Adipose tissue (tissue), 3 donors: ENCODE results near the gene ABCA2. TPM values are rescaled to one million over a fixed set of nuclear protein-coding genes. Genes with fewer than 3 reads are reported as not detected.

Source experiments
- H3K27ac ChIP-seq: one replicate; pipeline ENCODE4 v1.5.1; 2013; ENCODE audit warnings: low read depth, low read length
- WGBS, 3 donors: extraction: QIAGEN DNeasy Blood & Tissue Kit; methylation state at CpG; one replicate each; pipeline ENCODE4 v1.1.7; 2013; 5-methylcytosine and 5-hydroxymethylcytosine counted together
- polyA plus RNA-seq, 3 donors: library from polyadenylated mRNA; stranded (reverse); fragments of 200-250 nt; gene quantifications; one replicate each; pipeline ENCODE4 v1.2.3, GENCODE V29; 2013
- donor health status: healthy with polysubstance abuse.
- donor health status: Bipolar disorder and iron deficiency.
- donor health status: healthy.

Gene ABCA2
- polyA plus RNA-seq, 3 donors: 15.8 to 42.9 (median 33.1) TPM

DNA sequence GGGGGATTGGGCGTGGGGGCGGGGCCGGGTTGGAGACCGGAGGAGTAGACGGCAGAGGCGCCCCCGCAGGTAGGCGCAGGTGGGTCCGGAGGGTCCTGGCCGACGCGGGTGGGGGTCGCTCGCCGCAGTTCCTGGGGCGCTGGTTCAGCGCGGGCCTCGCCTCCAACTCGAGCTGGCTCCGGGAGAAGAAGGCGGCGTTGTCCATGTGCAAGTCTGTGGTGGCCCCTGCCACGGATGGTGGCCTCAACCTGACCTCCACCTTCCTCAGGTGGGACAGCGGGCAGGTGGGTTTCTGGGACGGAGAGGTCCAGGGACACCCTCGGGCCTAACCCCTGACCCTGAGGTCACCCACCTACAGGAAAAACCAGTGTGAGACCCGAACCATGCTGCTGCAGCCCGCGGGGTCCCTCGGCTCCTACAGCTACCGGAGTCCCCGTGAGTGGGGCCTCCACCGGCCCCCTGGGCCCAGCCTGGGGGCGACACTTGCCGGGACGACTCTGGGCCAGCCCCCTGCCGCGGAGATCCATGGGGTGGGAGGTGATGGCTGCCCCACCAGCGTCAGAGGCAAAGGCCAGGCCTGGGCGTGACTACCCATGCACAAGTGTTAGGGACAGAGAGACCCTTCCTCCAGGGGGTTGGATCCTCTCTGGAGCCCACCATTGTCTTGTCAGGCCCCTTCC lies 49.0 kb downstream of the ABCA2 start:
- 50 to 65% (median 58%) methylated on average over 38 to 41 of the region's 41 CpGs for WGBS, 3 donors
- H3K27ac ChIP-seq: no peak overlapping the region

DNA sequence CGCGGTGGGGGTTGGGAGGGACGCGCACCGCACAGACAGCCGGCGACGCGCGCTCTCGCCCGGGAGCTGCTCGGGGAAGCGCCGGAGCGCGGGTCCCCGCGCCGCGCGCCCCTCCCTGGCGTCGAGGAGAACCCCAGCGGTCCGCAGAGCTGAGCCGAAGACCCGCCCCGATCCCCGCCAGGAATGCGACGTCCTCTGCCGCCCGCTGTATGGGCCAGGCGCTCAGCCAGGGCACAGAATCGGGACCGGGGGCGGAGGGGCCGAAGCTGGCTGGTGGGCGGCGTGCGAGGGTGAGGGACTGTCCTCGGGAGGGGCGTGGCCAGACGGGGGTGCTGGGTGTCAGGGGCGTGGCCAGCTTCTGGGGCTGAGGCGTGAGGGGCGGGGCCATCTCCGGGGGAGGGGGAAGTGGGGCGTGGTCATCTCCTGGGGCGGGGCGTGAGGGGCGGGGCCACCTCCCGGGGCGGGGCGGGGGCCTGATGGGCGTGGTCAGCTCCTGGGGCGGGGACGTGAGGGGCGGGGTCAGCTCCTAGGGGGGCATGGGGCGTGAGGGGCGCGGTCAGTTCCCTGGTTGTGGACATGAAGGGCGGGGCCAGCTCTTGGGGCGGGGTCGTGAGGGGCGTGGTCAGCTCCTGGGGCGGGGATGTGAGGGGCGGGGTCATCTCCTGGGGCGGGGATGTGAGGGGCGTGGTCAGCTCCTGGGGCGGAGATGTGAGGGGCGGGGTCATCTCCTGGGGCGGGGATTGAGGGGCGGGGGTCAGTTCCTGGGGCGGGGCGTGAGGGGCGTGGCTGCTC lies 49.8 kb downstream of the ABCA2 start:
- no peak overlapping the region for H3K27ac ChIP-seq
- 1 to 3% (median 3%) methylated on average over 66 to 75 of the region's 78 CpGs for WGBS, 3 donors

DNA sequence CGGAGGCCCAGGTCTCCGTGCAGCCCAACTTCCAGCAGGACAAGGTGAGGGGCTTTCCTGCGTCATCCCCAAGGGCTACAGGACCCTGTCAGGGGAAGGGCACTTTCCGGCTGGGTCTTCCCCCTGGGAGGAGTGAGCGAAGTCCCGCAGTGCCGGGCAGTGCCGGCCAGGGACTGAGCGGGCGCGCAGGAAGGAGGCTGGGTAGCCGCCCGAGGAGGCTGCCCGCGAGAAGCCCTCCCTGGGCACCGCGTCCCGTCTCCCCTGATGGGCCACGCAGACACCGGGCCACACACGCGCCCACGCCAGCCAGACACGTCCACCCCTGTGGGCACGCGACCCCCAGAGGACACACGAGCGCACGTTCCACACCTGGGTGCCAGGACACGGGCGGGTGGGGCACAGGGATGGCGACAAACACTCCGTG lies 50.4 kb downstream of the ABCA2 start:
- no peak overlapping the region for H3K27ac ChIP-seq
- WGBS, 3 donors: 18 to 28% (median 21%) methylated on average over 24 to 33 of the region's 33 CpGs

DNA sequence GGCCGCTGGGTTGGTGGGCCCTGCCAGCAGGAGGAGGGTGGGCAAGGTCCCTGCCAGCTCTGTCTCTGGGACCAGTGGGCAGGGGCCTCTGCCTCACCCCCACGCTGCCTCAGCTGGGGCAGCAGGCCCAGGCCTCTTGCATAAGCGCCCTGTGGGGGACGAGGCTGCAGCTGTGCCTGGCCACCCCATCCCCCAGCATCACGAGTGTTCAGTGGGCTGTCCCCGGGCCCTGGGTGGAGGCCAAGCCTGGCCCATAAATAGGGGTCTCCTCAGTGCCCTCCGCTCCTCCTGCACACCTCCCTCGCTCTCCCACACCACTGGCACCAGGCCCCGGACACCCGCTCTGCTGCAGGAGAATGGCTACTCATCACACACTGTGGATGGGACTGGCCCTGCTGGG lies 50.8 kb downstream of the ABCA2 start, which contains the start of gene PTGDS:
TSS of gene PTGDS (plus strand) at position 282 of the 400 bp plus-strand sequence. CDS start at position 357, 75 bp downstream.
- no peak within 1 kb of the TSS for H3K27ac ChIP-seq
- WGBS, 3 donors: 50 to 81% (median 58%) methylated on average over 9 to 10 of the region's 10 CpGs

DNA sequence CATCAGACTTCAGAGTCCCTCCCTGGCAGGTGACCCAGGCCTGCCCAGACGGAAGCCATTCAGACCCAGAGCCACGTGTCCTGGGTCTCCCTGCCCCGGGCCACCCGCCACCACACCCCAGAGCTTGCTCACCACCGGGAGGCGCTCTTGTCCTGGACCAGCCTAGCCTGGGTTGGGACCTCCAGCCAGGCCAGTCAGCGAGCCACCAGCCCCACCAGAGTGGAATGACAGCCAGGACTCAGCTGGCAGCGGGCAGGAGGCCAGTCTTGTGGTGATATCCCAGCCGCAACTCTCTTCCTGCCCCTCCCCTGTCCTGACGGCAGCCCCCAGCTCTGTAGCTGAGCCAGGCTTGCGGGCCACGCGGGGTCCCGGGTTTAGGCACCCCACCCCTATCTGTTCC lies 52.4 kb downstream of the ABCA2 start:
- H3K27ac ChIP-seq: no peak overlapping the region
- WGBS, 3 donors: 33 to 71% (median 37%) methylated on average over 14 of the region's 14 CpGs

DNA sequence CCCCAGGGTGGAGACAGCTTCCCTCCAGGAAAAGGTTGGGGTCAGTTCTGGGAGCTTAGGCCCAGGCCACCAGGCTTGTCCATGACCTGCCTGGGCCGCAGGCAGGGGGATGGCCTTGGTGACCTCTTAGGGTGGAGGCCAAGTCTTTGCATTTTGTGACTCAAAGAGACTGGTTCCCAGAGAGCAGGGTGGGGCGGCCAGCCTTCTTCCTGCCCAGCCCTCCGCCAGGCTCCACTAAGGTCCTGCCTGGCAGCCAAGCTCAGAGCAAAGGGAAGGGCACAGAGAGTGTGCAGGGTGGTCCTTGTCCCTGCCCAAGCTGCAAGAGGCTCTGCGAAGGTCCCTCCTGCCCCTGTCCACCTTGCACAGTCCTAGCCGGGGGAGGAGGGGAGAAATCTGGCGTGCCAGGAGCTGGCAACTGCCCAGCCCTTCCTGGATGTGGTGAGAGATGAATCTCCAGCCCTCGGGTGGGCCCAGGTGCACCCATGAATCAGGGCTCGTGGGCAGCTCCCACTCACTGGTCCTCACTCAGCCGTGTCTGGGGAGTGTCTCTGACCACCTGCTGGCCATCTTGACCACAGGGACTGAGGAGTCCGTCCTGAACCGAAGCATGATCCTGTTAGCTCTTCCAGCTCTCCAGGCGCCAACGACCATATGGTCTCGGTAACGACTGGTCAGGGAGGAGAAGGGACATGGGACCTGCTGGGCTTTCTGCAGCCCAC lies 53.1 kb downstream of the ABCA2 start:
- WGBS, 3 donors: 52 to 71% (median 53%) methylated on average over 15 of the region's 15 CpGs
- no peak overlapping the region for H3K27ac ChIP-seq

DNA sequence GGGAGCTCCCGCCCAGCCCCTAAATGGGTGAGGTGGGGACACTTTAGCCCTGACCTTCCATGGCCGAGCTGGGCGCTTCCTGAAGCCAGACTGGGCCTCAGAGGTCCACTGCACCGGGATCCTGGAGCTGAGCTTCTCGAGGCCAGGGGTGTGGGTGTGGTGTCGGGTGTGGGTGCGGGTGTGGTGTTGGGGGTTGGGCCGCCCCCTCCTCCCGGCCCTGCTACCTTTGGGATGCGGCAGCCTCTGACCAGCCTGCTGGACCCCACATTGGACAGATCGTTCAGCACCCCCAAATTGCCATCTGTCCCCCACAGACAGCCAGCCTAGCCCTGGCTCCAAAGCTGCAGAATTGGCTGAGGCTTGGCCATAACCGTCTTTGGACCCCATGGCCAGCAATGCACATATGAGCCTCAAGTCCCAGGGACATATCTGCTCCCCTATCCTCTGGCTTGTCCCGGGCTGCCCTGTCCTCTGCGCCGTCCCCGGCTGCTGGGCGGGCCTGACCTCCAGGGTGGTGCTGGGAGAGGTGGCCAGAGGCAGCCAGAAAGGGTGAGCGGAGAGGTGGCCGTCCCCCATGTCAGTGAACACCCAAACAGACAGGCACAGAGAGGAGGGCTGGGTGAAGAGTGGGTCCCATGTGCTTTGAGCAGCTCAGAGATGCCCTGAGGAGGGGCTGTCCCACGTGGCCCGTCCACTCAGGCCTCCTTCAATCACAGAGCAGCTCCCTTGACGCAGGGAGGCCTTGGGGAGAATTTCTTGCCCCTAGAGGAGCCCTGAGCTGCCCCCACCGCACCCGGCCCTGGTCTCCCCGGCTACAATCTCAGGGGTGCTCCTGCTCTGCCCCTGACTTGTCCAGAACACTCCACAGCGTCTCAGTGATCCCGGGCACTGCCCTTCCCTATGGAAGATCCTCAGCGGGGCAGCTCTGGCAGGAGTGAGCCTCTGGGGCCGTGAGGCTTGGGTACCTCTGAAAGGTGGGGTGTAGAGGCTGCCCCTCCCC lies 54.1 kb downstream of the ABCA2 start:
- H3K27ac ChIP-seq: no peak overlapping the region
- 86 to 91% (median 89%) methylated on average over 27 to 29 of the region's 29 CpGs for WGBS, 3 donors

DNA sequence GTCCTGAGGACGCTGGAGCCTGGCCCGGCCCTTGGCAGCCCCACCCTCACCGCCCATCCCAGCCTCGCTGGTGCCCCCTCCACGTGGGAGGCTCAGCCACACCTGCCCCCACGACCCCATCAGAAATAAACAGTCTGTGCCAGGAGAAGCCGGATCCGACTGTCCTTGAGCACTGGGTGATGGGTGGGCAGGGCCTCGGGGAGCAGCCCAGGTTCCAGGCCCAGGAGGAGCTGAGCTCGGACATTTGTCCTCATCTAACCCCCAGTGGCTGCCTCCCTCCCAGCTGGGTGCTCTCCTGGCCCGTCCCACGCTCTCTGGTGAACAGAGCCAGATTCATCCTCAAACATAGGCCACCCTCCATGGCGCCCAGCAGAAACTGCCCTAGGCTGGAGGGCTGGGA lies 55.3 kb downstream of the ABCA2 start:
- no peak overlapping the region for H3K27ac ChIP-seq
- 47 to 72% (median 62%) methylated on average over 13 of the region's 13 CpGs for WGBS, 3 donors

DNA sequence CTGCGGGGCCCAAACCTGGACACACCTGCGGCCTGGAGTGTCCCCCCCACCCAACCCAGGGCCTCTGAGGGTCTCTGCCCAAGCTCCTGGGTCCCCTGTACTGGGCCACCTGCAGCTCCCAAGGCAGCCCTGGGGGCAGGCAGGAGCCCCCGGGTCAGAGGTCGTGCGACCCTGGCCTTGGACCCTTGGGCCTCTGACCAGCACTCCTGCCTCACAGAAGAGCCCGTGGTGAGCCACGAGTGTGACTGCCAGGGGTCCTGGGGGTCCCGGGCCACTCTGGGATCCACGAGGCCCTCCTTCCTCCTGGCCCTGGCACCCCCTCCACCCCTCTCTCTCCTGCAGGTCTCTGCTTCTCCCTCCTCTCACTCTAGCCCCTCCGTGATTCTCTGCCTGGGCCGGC lies 55.7 kb downstream of the ABCA2 start:
- WGBS, 3 donors: 78 to 84% (median 82%) methylated on average over 9 to 11 of the region's 11 CpGs
- H3K27ac ChIP-seq: no peak overlapping the region

DNA sequence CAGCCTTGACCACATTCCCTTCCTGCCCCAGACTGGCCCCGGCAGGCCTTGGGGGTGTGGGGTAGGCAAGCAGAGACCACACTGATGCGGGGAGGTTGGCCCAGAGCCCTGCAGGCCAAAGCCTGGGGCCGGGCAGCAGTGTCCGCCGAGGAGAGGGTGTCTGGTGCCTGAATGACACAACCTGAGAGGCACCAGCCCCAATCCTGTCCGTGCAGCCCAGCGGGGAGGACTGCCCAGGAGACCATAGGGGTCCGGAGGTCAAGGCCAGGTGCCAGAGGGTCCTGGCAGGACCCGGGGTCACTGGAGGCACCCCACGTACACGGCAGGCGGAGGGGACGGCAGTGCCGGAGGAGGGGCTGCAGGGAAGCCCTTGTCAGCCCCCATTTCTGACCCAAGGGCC lies 56.3 kb downstream of the ABCA2 start:
- no peak overlapping the region for H3K27ac ChIP-seq
- WGBS, 3 donors: 75 to 87% (median 80%) methylated on average over 14 of the region's 14 CpGs

DNA sequence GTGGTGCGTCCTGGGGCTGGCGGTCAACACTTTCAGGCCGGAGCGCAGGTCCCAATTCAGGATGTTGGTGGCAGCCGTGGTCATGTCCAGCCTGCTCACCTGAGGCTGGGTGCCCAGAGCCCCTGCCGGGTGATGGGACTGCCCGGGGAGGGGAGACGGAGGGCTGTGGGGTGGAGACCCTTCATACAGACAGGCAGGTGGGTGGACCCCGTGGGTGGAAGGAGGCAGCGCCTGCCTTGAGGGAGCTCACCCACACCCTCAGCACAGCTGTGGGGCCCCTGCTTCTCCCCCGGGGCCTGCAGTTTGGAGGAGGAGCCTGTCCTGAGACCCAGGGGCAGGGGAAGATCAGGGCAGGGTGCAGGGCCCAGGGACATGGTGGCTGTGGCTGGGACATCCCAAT lies 57.7 kb downstream of the ABCA2 start:
- no peak overlapping the region for H3K27ac ChIP-seq
- 78 to 87% (median 80%) methylated on average over 11 of the region's 11 CpGs for WGBS, 3 donors

DNA sequence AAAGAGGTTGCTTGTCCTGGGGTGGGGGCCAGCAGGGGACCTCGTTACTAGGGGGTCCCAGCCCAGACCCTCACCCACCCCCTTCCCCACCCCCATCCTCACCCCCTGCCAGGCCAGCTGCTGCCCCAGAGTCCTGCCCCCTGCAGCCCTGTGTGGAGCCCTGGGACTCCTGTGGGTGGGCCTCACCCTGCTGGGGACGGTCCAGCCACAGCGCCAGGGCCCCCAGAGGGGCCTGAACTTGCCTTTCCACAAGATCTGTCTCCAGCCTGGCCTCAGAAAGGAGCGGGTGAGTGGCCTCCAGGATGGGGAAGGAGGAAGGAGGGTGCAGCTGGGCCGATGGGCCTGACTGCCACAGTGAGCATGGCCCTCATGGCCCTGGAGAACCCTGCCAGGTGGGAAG lies 58.3 kb downstream of the ABCA2 start:
- no peak overlapping the region for H3K27ac ChIP-seq
- WGBS, 3 donors: 69 to 84% (median 70%) methylated on average over 5 of the region's 5 CpGs

DNA sequence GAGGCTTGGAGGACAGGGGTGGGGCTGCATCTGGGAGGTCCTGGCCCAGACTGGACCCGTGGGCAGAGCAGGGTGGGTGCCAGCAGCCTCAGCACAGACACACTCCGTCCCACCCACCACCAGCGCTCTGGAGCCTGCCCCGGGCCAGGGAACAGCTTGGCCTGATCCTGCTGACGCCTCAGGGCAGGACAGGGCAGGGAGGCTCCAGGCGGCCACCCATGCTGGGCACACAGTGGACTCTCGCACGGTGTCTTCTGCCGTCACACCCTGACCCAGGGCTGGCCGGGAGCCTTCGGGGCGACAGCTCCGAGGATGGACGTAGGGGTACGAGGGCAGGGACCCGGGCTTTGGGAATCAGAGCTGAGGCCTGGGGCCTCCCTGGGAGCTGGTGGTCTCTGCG lies 58.9 kb downstream of the ABCA2 start:
- 70 to 88% (median 74%) methylated on average over 11 to 17 of the region's 17 CpGs for WGBS, 3 donors
- H3K27ac ChIP-seq: no peak overlapping the region

DNA sequence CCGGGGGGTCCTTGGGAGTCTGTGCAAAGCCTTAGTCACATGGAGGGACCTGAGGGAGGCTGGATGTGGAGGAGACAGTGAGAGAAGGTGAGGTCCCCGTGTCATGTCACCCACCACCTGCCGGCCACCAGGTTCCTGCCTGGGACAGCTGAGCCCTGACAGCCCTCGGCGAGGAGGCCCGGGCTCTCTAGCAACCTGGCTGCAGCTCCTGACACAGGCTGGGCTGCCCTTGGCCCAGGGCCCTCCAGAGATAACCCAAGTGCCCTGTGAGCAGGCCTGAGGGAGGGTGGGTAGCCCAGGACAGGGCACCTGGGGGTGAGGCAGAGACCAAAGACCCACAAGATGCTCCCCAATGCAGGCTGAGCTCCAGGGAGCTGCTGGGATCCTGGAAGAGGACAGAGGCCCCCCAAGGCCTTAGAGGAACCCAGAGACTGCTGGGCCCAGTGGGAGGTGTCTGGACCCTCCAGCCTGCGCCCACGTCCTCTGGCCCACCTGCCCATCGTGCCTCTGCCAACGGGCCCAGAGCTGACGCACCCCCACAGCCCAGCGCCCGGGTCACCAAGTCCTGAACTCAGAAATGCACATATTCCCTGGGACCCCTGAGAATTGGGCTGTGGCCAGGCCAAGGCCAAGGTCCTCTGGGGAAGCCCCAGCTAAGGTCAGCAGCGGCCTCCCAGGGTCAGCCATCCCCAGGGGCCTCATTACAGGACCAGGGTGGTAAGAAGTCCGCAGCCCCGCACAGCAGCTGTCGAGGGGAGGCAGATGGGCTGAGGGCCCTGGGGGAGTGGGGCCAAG lies 59.5 kb downstream of the ABCA2 start:
- WGBS, 3 donors: 77 to 84% (median 82%) methylated on average over 16 to 17 of the region's 17 CpGs
- H3K27ac ChIP-seq: no peak overlapping the region

DNA sequence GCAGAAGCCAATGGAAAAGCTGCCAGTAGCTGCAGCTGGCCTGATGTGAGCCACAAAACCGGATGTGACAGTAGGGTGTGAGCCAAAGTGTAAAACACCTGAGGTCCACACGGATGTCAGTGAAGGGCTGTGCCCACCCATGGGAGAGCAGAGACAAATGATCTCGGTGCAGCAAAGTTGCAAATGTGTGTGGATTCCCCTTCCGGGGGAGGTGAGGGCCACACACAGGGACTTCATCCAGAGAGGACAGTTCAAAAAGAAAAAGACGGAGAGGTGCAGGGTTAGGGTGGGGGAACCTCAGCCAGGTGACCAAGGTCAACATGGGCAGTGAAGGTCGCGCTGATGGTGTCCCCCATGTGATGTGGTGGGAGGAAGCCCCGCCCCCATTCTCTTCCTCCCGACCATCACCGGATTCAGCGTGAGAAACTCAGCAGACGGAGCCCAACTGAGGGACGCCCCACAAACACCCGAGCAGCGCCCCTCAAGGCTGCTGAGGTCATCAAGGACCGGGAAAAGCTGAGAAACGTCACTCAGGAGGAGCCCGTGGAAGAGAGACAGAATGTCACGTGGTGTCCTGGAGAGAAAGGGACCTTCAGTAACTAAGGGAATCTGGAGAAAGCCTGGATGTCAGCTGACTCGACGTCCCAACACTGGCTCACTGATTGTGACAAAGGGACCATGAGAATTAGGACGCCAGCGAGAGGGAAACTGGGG lies 62.1 kb downstream of the ABCA2 start:
- no peak overlapping the region for H3K27ac ChIP-seq
- WGBS, 3 donors: 14 to 26% (median 25%) methylated on average over 23 of the region's 23 CpGs

DNA sequence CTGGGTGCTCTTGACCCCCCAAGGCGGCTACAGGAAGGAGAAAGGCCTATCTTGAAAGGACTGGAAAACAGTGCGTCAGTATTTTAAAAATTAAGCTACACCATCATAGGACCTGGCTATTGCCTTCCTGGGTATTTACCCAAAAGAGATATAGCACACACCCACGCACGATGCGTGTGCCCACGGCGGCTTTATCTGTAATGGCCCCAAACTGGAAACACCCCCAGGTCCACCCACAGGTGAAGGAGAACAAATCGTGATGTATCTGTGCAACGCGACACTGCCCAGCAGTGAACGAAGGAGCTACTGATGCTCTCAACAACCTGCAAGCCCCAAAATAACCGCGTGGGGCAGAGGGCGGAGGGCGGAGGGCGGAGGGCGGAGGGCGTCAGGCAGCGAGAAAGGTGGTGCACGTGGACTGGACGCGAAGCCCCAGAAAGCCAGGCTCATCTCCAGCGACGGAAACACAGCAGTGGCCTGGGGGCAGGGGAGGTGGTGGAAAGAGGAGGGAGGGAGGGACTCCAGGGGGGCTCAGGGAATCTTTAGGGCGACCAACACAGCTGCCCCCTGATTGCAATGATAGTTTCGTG lies 63.1 kb downstream of the ABCA2 start:
- 81 to 87% (median 86%) methylated on average over 26 of the region's 26 CpGs for WGBS, 3 donors
- no peak overlapping the region for H3K27ac ChIP-seq
